ENCODE measurements around the gene SARS2. TPM values are rescaled to one million over a fixed set of nuclear protein-coding genes. Genes with fewer than 3 reads are reported as not detected.
A peak's percentile ranks its signal among the peaks of the same experiment; 100 is the strongest.

SARS2 gene
- total RNA-seq, 2 donors from 2014 or later: 27.2 to 37.2 TPM

GRCh38 chr19:38900202-38900629 is 30.3 kb downstream of the SARS2 start:
- H3K36me3 ChIP-seq: no peaks in the 10 kb centered on the region
- H3K4me3 ChIP-seq: peak overlapping the region; percentile 90
- no peaks in the 10 kb centered on the region for H3K4me1 ChIP-seq
- no peaks in the 10 kb centered on the region for H3K27me3 ChIP-seq
- peak overlapping the region; percentile 81 for H3K27ac ChIP-seq
- no peak for TF ChIP-seq CTCF (IDR thresholded peaks at IDR 0.05)
- H3K9ac ChIP-seq (ENCODE audit: low read depth in 2 of 2, low read length in 2 of 2): peak overlapping the region; percentile 81 to 95
- no peak for DNase-seq
- intact Hi-C loops (cut with DNase I): no loop called here
- no peaks in the 10 kb centered on the region for H3K9me3 ChIP-seq

GRCh38 chr19:38899447-38900201 is 30.9 kb downstream of the SARS2 start, which contains the start of the genes NFKBIB and SIRT2:
Gene NFKBIB, plus strand, starts transcription at chr19:38899969. Its CDS starts 64 bp downstream, at chr19:38900033.
Gene SIRT2, minus strand, starts transcription at chr19:38899618. Its CDS starts 97 bp downstream, at chr19:38899521.
- Histone ChIP-seq H3K36me3 (no peaks in the 10 kb centered on the region), H3K4me3 (peak within 1 kb of the TSS; percentile 90), H3K4me1 (no peaks in the 10 kb centered on the region), H3K27me3 (no peaks in the 10 kb centered on the region), H3K9me3 (no peaks in the 10 kb centered on the region), H3K9ac (ENCODE audit: low read depth in 2 of 2, low read length in 2 of 2) (peak within 1 kb of the TSS; percentile 86 to 95), H3K27ac (peak within 1 kb of the TSS; percentile 81)
- DNase-seq: peak; percentile 100
- no peak for TF ChIP-seq CTCF (IDR thresholded peaks at IDR 0.05)
- intact Hi-C loops (cut with DNase I): no loop called here

GRCh38 chr19:38898788-38899446 is 31.6 kb downstream of the SARS2 start:
- H3K36me3 ChIP-seq: no peaks in the 10 kb centered on the region
- intact Hi-C loops (cut with DNase I): no loop called here
- H3K4me1 ChIP-seq: no peaks in the 10 kb centered on the region
- peak overlapping the region; percentile 90 for H3K4me3 ChIP-seq
- DNase-seq: peak; percentile 40
- no peaks in the 10 kb centered on the region for H3K9me3 ChIP-seq
- H3K27me3 ChIP-seq: no peaks in the 10 kb centered on the region
- peak overlapping the region; percentile 81 for H3K27ac ChIP-seq
- H3K9ac ChIP-seq (ENCODE audit: low read depth in 2 of 2, low read length in 2 of 2): peak overlapping the region; percentile 86 to 95
- no peak for TF ChIP-seq CTCF (IDR thresholded peaks at IDR 0.05)

- Histone ChIP-seq H3K9me3 (no peaks in the 10 kb centered on the region), H3K27ac (no peak overlapping the region), H3K4me3 (no peak overlapping the region), H3K36me3 (no peaks in the 10 kb centered on the region), H3K4me1 (no peaks in the 10 kb centered on the region), H3K9ac (ENCODE audit: low read depth in 2 of 2, low read length in 2 of 2) (no peak overlapping the region), H3K27me3 (no peaks in the 10 kb centered on the region)
- intact Hi-C loops (cut with DNase I): no loop called here
- TF ChIP-seq CTCF (IDR thresholded peaks at IDR 0.05): no peak
- DNase-seq: no peak
Observed at GRCh38 chr19:38894968-38895367, 35.6 kb downstream of the SARS2 start.

- TF ChIP-seq CTCF (IDR thresholded peaks at IDR 0.05): no peak
- DNase-seq: no peak
- Histone ChIP-seq H3K9me3 (no peaks in the 10 kb centered on the region), H3K27ac (no peak overlapping the region), H3K36me3 (no peaks in the 10 kb centered on the region), H3K4me1 (no peaks in the 10 kb centered on the region), H3K27me3 (no peaks in the 10 kb centered on the region), H3K9ac (ENCODE audit: low read depth in 2 of 2, low read length in 2 of 2) (no peak overlapping the region), H3K4me3 (no peak overlapping the region)
- intact Hi-C loops (cut with DNase I): no loop called here
Observed at GRCh38 chr19:38893341-38893771, 37.2 kb downstream of the SARS2 start.

All from colonic mucosa (tissue), 4 donors.